ENCODE data around the gene SARM1.

The SARM1 gene

GRCh38 chr17:28340374-28340773 is 31.1 kb upstream of the SARM1 start:
- no peak for TF ChIP-seq CTCF (IDR thresholded peaks at IDR 0.05; ENCODE audit: control insufficient read depth, extremely low read depth, insufficient read depth)

GRCh38 chr17:28341516-28341915 is 30.0 kb upstream of the SARM1 start:
- DNase-seq (ENCODE audit: low read depth), result no peak
- H3K4me3 ChIP-seq (ENCODE audit: low read depth, low read length), result no peak overlapping the region
- TF ChIP-seq CTCF (IDR thresholded peaks at IDR 0.05; ENCODE audit: control insufficient read depth, extremely low read depth, insufficient read depth), result no peak

More at GRCh38 chr17:28340374-28340773, 31.1 kb upstream of the SARM1 start:
- DNase-seq (ENCODE audit: low read depth), result no peak
- no peak overlapping the region for H3K4me3 ChIP-seq (ENCODE audit: low read depth, low read length)

GRCh38 chr17:28342313-28342712 is 29.2 kb upstream of the SARM1 start:
- TF ChIP-seq CTCF (IDR thresholded peaks at IDR 0.05; ENCODE audit: control insufficient read depth, extremely low read depth, insufficient read depth), result no peak
- no peak for DNase-seq (ENCODE audit: low read depth)
- no peak overlapping the region for H3K4me3 ChIP-seq (ENCODE audit: low read depth, low read length)

- no peak overlapping the region for H3K4me3 ChIP-seq (ENCODE audit: low read depth, low read length)
- DNase-seq (ENCODE audit: low read depth), result no peak
- TF ChIP-seq CTCF (IDR thresholded peaks at IDR 0.05; ENCODE audit: control insufficient read depth, extremely low read depth, insufficient read depth), result no peak
Observed at GRCh38 chr17:28343491-28343932, 28.0 kb upstream of the SARM1 start.

- DNase-seq (ENCODE audit: low read depth), result no peak
- no peak overlapping the region for H3K4me3 ChIP-seq (ENCODE audit: low read depth, low read length)
- TF ChIP-seq CTCF (IDR thresholded peaks at IDR 0.05; ENCODE audit: control insufficient read depth, extremely low read depth, insufficient read depth), result no peak
Observed at GRCh38 chr17:28344011-28344410, 27.5 kb upstream of the SARM1 start.

- no peak overlapping the region for H3K4me3 ChIP-seq (ENCODE audit: low read depth, low read length)
- no peak for TF ChIP-seq CTCF (IDR thresholded peaks at IDR 0.05; ENCODE audit: control insufficient read depth, extremely low read depth, insufficient read depth)
- no peak for DNase-seq (ENCODE audit: low read depth)
Observed at GRCh38 chr17:28344435-28344901, 27.0 kb upstream of the SARM1 start.
